A549 (cell line): ENCODE data around the gene PLBD2.

ENCODE experiments used
- CHD4 ChIP-seq: fragments of 200-600 bp; sonication (generic); IDR thresholded peaks from 2 replicates; pipeline ENCODE4 v1.6.1; 2016; ENCODE audit warnings: antibody characterized with exemption, mild to moderate bottlenecking, borderline replicate concordance
- EP300 ChIP-seq, 2 experiments: fragments of >200 bp; sonication (Bioruptor Twin); formaldehyde crosslinking; IDR thresholded peaks; 2 replicates in 1 of 2; 3 replicates in 1 of 2; pipeline ENCODE4 v1.6.1; 2016 to 2017
- GATA3 ChIP-seq: IDR thresholded peaks from 2 replicates; pipeline ENCODE4 v1.6.1; 2012; ENCODE audit warnings: borderline replicate concordance
- MYC ChIP-seq: IDR thresholded peaks from 2 replicates; pipeline ENCODE4 v1.6.1; 2012; ENCODE audit warnings: mild to moderate bottlenecking, inconsistent platforms, low read length, improper control_type of control experiment, borderline replicate concordance
- NFE2L2 ChIP-seq: fragments of 150-350 bp; conservative IDR thresholded peaks from 2 replicates; pipeline ENCODE4 v1.6.1; 2014; ENCODE audit warnings: low read length
- TF ChIP-seq, protein P1 (sequence below): fragments of >200 bp; sonication (Bioruptor Twin); formaldehyde crosslinking; IDR thresholded peaks from 3 replicates; pipeline ENCODE4 v1.5.1; 2016
- TF ChIP-seq, protein P2 (sequence below): IDR thresholded peaks from 2 replicates; pipeline ENCODE4 v1.6.1; 2012; ENCODE audit warnings: low read depth, borderline replicate concordance

DNA sequence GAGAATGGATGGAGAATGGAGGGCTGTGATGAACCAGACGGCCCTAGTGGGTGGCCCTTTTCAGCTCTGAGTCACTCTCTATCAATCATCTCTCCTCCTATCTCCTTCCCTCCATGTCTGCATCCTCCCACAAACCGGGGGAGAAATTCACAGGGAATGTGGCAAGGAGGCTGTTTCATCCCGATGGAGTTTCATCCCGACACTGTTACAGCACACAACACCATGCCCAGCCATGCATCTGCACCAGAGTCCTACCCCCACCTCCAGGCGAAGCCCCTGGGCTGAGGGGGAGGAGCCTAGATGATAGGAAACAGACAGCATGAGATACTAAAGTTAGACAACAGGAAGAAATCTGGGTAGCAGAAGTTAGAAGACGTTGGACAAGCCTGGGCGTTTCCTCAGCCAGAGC is 44.3 kb upstream of the PLBD2 start:
- TF ChIP-seq, protein P1, sequence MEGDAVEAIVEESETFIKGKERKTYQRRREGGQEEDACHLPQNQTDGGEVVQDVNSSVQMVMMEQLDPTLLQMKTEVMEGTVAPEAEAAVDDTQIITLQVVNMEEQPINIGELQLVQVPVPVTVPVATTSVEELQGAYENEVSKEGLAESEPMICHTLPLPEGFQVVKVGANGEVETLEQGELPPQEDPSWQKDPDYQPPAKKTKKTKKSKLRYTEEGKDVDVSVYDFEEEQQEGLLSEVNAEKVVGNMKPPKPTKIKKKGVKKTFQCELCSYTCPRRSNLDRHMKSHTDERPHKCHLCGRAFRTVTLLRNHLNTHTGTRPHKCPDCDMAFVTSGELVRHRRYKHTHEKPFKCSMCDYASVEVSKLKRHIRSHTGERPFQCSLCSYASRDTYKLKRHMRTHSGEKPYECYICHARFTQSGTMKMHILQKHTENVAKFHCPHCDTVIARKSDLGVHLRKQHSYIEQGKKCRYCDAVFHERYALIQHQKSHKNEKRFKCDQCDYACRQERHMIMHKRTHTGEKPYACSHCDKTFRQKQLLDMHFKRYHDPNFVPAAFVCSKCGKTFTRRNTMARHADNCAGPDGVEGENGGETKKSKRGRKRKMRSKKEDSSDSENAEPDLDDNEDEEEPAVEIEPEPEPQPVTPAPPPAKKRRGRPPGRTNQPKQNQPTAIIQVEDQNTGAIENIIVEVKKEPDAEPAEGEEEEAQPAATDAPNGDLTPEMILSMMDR = no peak
- TF ChIP-seq MYC = no peak
- no peak for TF ChIP-seq GATA3
- no peak for TF ChIP-seq EP300 (IDR thresholded peaks at IDR 0.05)
- no peak for TF ChIP-seq NFE2L2
- TF ChIP-seq, protein P2, sequence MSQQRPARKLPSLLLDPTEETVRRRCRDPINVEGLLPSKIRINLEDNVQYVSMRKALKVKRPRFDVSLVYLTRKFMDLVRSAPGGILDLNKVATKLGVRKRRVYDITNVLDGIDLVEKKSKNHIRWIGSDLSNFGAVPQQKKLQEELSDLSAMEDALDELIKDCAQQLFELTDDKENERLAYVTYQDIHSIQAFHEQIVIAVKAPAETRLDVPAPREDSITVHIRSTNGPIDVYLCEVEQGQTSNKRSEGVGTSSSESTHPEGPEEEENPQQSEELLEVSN = no peak
- no peak for TF ChIP-seq CHD4
